UCSD-AML1 (cell line): Measurements from ENCODE around the gene ATAD1.
"Not testable (repeated sequence)": the region's sequence is repeated elsewhere in the genome, so short reads cannot be mapped to it uniquely, and the experiment has no call there.

ENCODE experiments used
- DNase-seq: peaks from one replicate; lab custom pipeline; 2025; ENCODE audit not compliant: unreplicated experiment; lab: John Stamatoyannopoulos, UW

The ATAD1 gene

DNA sequence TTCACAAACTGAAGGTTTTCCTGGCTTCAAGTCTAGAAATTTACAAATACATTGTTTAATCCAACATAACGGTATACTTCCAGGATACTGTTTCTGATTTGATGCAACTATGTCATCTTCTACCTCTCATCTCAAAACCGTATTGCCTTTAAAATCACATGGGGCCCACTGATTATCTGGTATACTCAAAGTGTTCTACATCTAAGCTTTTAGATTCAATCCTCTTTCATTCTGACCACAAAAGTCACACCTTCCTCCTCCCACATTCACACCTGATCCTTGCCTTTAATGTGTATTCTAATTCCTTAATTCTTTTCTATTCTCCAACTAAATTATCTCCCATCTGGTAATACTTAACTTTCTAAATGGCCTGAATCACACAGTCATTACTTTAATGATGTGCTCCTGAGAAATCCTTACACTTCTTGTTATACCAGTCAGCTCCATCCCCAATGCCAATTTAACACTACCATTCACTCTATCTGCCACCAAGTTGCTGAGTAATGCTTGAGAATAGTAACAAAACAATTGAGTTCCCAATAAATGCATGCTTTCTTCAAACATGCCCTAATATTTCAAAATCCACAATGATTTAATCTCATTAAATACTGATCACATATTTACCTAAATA, 13.0 kb downstream of the ATAD1 start:
- DNase-seq: no peak

DNA sequence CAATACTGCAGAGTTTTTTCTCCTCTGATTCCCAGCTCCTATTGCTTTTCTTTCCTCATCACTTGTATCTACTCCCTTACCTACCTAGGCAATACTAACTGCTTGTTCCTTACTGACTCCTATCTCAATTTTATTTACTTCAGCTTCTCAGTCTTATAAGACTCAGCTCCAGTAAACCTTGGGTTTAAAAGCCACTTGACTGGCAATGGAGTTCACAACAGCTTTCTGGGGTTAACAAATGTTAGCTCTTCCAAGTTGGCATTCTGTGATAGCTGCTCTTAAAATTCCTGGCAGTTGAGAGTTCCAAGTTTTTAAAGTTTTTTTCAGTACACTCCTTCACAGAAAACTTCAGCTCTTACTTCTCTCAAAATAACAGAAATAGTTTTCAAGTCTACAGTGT, 14.2 kb downstream of the ATAD1 start:
- DNase-seq: no peak

DNA sequence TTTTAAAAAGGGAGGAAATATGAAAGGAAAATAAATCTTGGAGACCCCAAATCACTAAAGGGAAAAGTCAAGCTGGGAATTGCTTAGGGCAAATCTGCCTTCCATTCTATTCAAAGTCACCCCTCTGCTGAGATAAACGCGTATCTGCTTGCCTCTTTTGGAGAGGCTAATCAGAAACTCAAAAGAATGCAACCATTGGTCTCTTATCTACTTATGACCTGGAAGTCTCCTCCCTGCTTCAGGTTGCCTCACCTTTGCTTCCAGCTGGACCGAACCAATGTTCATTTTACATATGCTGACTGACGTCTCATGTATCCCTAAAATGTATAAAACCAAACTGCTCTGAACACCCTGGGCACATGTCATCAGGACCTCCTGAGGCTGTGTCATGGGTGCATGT, 14.7 kb downstream of the ATAD1 start:
- no peak for DNase-seq

DNA sequence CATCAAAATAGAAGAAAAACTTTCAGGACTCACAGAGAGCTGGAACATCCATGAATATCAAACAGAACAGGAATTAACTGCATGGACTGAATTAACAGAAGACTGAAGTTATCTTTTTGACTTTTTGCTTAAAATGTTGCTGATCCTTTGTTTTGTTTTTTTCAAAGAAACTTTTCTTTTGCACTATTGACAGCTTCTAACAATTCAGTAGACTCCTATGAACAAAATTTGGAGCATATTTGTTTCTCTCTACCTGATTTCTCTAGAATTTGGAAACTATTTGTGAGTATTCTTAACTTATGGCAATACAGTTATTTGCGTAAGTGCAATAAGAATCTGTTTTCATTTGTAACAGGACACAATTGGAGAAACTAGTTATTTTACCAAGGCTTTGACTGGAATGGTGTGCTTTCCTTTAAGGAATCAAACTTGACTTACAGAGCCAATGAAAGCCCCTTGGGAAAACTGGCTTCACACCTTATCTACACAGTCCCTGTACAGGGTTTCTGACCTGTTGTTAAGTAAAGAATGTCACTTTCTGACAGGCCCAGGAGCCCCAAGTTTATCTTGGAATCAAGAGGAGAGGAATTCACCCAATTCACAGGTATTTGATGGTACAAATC, 16.1 kb downstream of the ATAD1 start:
- DNase-seq: not testable (repeated sequence)

DNA sequence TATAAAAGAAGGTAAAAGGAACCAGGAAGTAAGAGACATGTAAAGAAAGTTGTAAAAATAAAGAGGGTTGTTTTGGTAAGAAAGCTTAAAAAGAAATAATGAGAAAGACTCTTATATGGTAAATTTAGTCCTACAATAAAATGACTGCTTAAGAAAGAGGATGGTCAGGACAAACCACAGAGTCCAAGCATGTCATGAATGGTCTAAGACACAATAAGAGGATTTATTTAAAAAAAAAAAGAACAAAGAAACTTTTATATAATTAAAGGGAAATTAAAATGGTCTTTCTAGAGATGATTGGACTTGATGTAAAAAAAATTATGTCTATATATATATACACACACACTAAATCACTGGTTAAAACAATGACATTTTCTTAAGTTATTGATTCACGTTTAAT, 18.2 kb downstream of the ATAD1 start:
- no peak for DNase-seq

DNA sequence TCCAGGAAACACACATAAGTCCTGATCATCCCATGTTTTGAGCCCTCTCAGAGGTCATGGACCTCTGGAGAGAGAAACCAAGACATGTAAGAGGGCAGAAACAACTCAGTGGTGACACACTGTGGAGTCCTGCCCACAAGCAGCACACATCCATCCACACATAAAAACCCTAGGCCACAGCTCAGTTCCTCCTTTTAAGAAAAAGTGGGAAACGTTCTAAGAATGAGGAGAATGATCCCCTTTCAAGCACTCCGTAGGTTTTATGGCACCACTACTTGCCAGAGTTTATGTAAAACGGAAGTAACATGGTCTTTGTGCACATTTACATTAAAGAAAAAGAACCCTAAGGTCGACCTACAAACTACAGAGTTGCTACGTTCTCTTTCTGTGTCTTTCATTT, 19.9 kb downstream of the ATAD1 start:
- no peak for DNase-seq

DNA sequence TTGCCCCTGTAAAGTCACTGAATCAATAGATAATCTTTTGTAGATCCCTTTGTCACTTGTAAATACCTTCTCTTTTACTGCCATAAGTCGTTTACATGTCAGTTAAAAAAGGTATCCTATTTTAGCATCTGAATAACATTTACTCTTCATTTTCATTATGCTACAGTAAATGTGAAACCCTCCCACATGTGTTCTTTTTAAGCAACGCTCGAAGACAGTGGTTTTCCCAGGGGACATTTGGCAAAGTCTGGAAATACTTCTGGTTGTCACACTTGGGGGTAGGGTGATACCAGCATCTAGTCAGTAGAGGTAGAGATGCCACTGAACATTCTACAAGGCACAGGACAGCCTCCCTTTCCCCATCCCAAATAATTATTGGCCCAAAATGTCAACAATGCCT, 23.7 kb downstream of the ATAD1 start:
- DNase-seq: no peak

DNA sequence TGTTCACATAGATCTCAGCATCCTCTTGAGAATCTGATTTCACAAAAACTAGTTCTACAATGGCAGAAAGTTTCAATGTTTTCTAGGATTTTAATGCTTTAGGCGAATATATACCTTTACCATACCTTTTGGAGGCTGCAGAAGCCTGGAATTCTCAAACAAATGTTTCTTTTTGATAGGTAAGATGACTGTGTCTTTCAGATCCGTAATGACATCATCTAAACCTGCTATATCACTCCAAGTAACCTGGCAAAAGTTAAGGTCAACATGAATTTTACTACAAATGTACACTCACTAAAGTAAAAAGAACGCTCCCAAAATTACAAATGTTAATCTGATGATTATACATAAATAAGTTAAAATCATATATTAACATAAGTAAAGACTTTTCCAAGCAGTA, 27.8 kb downstream of the ATAD1 start:
- DNase-seq: no peak

DNA sequence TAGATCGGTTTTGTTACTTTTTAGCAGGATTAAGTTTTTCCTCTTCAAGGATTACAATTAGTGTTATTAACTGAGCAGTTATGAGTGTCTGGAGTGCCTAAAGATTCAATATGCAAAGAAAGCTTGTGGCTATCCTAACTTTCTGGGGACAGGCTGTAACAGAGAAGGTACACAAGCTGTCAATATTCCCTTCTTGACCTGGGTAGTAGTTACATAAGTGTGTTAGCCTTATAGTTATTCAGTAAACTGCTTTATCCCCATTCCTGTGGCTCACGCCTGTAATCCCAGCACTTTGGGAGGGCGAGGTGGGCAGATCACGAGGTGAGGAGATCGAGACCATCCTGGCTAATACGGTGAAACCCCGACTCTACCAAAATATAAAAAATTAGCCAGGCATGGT, 31.6 kb downstream of the ATAD1 start:
- no peak for DNase-seq

DNA sequence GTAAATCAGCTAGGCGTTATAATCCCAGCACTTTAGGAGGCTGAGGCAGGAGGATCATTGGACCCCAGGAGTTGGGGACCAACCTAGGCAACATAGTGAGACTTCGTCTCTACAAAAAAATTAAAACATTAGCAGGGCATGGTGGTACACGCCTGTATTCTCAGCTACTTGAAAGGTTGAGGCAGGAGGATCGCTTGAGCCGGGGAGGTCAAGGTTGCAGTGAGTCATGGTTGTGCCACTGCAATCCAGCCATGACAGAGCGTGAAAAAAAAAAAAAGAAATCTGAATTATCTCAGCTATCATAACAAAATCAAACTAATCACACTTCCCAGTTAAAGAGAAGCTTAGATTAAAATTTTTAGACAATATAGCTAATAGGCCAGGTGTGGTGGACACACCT, 35.3 kb downstream of the ATAD1 start:
- no peak for DNase-seq

DNA sequence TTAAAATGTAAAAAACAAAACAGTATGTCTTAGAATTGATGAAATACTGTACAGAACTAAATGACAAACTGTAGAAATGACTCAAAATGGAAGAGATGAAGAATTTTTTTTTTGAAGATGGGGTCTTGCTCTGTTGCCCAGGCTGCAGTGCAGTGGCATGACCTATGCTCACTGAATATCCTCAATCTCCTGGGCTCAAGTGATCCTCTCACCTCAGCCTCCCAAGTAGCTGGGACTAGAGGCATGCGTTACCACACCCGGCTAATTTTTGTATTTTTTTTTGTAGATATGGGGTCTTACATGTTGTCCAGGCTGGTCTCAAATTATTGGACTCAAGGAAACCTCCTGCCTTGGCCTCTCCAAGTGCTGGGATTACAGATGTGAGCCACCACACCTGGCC, 36.5 kb downstream of the ATAD1 start:
- DNase-seq: no peak

DNA sequence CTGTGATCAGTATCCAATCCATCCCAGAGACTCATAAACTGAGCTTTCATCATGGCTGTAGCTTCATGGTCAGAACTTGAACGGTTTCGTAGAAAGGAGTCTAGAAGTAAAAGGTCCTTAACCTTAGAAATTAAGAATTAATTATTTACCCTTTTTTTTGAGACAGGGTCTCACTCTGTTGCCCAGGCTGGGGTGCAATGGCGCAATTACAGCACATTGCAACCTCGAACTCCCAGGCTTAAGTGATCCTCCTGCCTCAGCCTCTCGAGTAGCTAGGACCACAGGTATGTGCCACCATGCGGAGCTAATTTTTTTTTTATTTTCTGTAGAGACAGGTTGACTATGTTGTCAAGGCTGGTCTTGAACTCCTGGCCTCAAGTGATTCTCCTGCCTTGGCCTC, 41.7 kb downstream of the ATAD1 start:
- no peak for DNase-seq

DNA sequence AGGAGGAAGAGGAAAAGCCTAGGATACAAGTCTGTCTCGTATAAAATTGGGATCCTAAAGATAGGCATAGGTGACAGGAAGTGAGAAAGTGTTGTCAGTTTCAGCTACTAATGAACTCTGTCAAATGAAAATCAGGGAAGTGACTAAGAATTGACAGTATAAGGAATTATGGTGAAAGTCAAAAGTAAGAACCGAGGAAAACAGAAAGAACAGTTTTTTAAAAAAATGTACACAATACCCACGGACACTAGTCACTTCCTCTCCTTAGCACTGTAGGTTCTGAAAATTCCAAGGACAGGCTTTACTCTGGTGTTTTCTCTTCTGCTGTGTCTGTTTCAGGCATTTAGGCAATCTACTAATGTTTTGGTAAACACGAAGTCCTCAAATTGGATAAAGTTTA, 42.3 kb downstream of the ATAD1 start:
- no peak for DNase-seq

DNA sequence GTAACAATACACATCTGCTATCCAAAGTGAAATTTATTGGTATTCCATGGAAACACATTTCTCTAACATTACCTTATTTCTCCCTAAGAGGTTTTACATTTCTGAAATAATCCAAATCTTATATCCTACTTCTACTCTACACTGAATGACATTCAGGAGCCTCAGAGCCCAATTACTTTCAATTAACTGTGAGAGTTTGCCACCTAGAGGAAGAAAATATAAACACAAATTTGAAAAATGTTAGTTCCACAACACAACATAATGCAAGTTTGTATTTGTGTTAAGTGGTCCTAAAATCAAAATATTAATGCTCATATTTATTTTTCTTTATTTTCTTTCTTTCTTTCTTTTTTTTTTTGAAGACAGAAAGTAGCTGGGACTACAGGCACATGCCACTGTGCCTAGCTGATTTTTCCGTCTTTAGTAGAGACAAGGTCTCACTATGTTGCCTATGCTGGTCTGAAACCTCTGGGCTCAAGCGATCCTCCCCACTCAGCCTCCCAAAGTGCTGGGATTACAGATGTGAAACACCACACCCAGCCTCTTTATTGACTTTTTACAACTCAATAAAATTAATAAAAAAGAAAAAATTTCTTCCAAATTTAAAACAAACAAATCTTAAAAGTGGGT, 46.0 kb downstream of the ATAD1 start:
- DNase-seq: no peak

DNA sequence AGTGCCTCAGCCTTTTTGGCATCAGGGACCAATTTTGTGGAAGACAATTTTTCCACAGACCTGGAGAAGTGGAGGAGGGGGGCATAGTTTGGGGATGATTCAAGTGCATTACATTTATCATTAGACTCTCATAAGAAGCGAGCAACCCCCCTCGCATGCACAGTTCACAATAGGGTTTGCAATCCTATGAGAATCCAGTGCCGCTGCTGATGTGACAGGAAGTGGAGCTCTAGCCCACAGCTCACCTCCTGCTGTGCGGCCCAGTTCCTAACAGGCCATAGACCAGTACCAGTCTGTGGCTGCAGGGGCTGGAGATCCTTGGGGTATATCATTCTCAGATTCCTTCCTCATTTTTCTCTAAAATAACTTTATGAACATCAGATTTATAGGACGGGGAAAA, 50.8 kb downstream of the ATAD1 start:
- no peak for DNase-seq

DNA sequence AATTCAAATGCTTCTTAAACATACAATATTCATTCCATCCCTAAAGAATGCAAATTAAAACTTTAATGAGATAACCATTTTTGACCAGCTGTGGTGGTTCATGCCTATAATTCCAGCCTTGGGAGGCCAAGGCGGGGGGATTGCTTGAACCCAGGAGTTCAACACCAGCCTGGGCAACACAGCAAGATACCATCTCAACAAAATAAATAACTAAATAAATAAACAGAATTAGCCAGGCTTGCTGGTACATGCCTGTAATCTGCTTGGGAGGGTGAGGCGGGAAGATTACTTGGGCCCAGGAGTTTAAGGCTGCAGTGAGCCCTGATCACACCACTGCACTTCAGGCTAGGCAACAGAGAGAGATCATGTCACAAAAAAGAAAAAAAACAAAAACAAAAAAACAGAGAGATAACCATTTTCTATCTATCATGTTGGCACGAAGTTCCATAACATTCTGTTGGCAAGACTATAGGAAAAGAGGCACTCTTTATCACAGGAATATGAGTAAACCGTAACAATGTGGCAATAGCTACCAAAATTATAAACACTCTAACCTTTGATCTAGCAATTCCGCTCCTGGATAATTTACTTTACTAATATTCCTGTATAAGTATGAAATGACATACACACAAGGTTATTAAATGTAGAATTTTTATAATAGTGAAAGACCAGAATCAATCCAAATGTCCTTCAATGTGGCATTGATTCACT, 52.2 kb downstream of the ATAD1 start:
- no peak for DNase-seq

DNA sequence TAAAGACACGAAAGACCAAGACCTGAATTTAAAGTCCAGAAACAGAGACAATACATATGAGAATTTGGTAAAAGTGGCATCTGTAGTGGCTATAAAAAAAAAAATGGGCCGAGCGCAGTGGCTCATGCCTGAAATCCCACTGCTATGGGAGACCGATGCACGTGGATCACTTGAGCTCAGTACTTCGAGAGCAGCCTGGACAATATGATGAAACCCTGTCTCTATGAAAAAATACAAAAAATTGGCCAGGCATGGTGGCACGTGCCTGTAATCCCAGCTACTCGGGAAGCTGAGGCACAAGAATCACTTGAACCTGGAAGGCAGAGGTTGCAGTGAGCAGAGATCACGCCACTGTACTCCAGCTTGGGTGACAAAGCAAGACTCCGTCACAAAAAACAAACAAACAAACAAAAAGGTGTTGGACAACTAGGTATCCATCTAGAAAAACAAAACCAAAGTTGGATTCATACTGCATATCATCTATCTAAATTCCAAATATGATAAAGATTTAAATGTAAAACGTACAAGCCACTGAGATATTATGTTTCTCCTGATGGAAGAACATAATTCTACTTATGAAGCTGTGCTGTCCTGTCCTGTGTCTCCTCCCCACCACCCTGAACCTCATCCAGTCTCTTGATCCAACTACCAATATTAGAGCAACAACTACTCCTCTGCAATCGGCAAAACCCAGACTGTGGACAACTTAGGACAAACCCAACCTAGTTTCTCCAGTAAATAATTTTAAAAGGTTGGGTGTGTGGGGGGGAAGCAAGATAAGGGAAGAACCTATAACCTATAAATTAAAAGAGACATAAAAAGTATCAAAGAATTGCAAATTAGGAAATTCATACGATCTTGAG, 53.7 kb downstream of the ATAD1 start:
- DNase-seq: no peak

DNA sequence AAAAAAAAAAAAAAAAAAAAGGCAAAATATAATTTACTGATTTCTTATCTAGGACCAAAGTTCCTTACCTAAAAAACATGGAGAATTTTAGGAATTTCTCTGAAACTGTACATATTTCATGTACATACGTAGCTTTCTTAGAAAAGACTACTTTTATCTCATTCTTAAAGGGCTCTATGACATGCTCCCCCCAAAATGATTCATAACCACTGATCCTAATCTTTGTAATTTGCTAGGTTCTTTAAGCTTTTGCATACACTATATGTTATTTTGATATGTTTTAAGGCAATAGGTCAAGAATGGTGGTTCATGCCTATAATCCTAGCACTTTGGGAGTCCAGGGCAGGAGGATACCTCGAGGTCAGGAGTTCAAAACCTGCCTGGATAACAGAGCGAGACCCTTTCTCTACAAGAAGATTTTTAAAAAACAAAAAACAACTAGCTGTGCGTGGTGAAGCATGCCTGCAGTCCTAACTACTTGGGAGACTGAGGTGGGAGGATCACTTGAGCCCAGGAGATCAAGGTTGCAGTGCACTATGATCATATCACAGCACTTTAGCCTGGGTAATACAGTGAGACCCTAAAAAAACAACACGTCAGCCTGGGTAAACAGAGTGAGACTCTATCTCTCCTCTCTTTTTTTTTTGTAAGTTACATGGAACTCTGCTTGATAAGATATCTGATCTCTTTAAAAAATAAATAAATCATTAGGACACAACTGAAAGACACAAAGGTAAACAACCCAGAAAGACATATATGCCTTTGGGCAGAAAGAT, 54.8 kb downstream of the ATAD1 start:
- DNase-seq: no peak

DNA sequence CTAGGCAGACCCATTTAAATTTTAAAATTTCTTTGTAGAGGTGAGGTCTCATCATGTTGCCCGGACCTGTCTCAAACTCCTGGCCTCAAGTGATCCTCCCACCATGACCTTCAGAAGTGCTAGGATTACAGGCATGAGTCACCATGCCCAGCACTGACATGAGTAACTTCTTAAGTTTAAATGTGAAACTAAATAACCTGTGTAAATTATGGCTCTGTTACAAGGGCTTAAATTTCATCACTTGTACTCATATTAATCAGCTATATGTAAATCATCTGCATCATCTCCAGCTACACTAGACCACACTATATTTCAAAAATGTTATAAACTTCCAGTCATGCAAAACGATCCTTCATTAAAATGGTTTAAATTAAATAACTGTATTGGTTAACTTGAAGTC, 56.1 kb downstream of the ATAD1 start:
- no peak for DNase-seq

DNA sequence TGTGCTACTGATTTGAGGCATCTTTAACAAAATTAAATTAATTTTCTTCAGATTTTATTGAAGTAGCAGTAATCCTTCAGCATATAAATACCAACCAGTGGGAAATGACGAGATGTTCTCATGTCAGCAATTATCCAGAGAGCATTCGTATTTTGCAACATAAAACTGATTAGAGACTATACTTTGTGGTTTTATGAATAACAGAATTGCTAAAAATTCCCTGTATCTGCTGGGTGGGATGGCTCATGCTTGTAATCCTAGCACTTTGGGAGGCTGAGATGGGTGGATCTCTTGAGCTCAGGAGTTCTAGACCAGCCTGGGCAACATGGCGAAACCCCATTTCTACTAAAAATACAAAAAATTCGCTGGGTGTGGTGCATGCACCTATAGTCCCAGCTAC, 56.9 kb downstream of the ATAD1 start:
- DNase-seq: no peak
